ENCODE data around the gene LGALS9C. TPM values are rescaled to one million over a fixed set of nuclear protein-coding genes. Genes with fewer than 3 reads are reported as not detected.
"Not testable (repeated sequence)": the region's sequence is repeated elsewhere in the genome, so short reads cannot be mapped to it uniquely, and the experiment has no call there.

Gene LGALS9C
- total RNA-seq (2022), result 1.7 and 4.0 TPM in 2 replicates
- percentile 18 among the genes with signal in this experiment for Bru-seq, nascent RNA
- percentile 19 among the genes with signal in this experiment for BruChase-seq, experiment 1, labeled RNA remaining after a 6-hour chase
- BruChase-seq, experiment 2, labeled RNA remaining after a 2-hour chase, result percentile 10 among the genes with signal in this experiment
- long read RNA-seq, partial matches to known transcripts, result 1 of 6 reads
- long read RNA-seq, other reads (novel, unspliced or antisense), result 3 of 6 reads

GRCh38 chr17:18476508-18477308 lies at the start of gene LGALS9C:
Gene LGALS9C, plus strand, starts transcription at chr17:18476789. Its CDS starts 66 bp downstream, at chr17:18476855.
- CTCF ChIA-PET; BruUV-seq (replicated peaks); H3K4me3 Mint-ChIP-seq (ENCODE audit: low read depth, unreplicated experiment); DNase-seq; H3K27me3 Mint-ChIP-seq (ENCODE audit: unreplicated experiment); H3K4me1 Mint-ChIP-seq (ENCODE audit: low read depth, unreplicated experiment); H3K9me3 Mint-ChIP-seq (ENCODE audit: low read depth, unreplicated experiment); H3K27ac Mint-ChIP-seq (ENCODE audit: unreplicated experiment); intact Hi-C loops (cut with micrococcal nuclease; ENCODE audit: unreplicated experiment); H3K36me3 Mint-ChIP-seq (ENCODE audit: insufficient read depth, unreplicated experiment): not testable (repeated sequence)

- DNase-seq; intact Hi-C loops (cut with micrococcal nuclease; ENCODE audit: unreplicated experiment); BruUV-seq (replicated peaks); H3K4me3 Mint-ChIP-seq (ENCODE audit: low read depth, unreplicated experiment); H3K4me1 Mint-ChIP-seq (ENCODE audit: low read depth, unreplicated experiment); CTCF ChIA-PET; H3K36me3 Mint-ChIP-seq (ENCODE audit: insufficient read depth, unreplicated experiment); H3K27ac Mint-ChIP-seq (ENCODE audit: unreplicated experiment); H3K9me3 Mint-ChIP-seq (ENCODE audit: low read depth, unreplicated experiment); H3K27me3 Mint-ChIP-seq (ENCODE audit: unreplicated experiment): not testable (repeated sequence)
Measured at GRCh38 chr17:18432206-18432605, 44.4 kb upstream of the LGALS9C start.

GRCh38 chr17:18439465-18439870 lies 37.1 kb upstream of the LGALS9C start:
- H3K36me3 Mint-ChIP-seq (ENCODE audit: insufficient read depth, unreplicated experiment), result not testable (repeated sequence)

GRCh38 chr17:18442093-18442492 lies 34.5 kb upstream of the LGALS9C start:
- DNase-seq; H3K27ac Mint-ChIP-seq (ENCODE audit: unreplicated experiment); BruUV-seq (replicated peaks); intact Hi-C loops (cut with micrococcal nuclease; ENCODE audit: unreplicated experiment); H3K9me3 Mint-ChIP-seq (ENCODE audit: low read depth, unreplicated experiment); H3K36me3 Mint-ChIP-seq (ENCODE audit: insufficient read depth, unreplicated experiment); H3K4me3 Mint-ChIP-seq (ENCODE audit: low read depth, unreplicated experiment); H3K27me3 Mint-ChIP-seq (ENCODE audit: unreplicated experiment); CTCF ChIA-PET; H3K4me1 Mint-ChIP-seq (ENCODE audit: low read depth, unreplicated experiment): not testable (repeated sequence)

More at GRCh38 chr17:18439465-18439870, 37.1 kb upstream of the LGALS9C start:
- CTCF ChIA-PET; H3K27me3 Mint-ChIP-seq (ENCODE audit: unreplicated experiment); H3K27ac Mint-ChIP-seq (ENCODE audit: unreplicated experiment); BruUV-seq (replicated peaks); intact Hi-C loops (cut with micrococcal nuclease; ENCODE audit: unreplicated experiment); H3K9me3 Mint-ChIP-seq (ENCODE audit: low read depth, unreplicated experiment); H3K4me3 Mint-ChIP-seq (ENCODE audit: low read depth, unreplicated experiment); H3K4me1 Mint-ChIP-seq (ENCODE audit: low read depth, unreplicated experiment); DNase-seq: not testable (repeated sequence)

- H3K4me1 Mint-ChIP-seq (ENCODE audit: low read depth, unreplicated experiment); H3K36me3 Mint-ChIP-seq (ENCODE audit: insufficient read depth, unreplicated experiment); CTCF ChIA-PET; H3K4me3 Mint-ChIP-seq (ENCODE audit: low read depth, unreplicated experiment); H3K27ac Mint-ChIP-seq (ENCODE audit: unreplicated experiment); DNase-seq; H3K27me3 Mint-ChIP-seq (ENCODE audit: unreplicated experiment); BruUV-seq (replicated peaks); intact Hi-C loops (cut with micrococcal nuclease; ENCODE audit: unreplicated experiment); H3K9me3 Mint-ChIP-seq (ENCODE audit: low read depth, unreplicated experiment): not testable (repeated sequence)
Measured at GRCh38 chr17:18442532-18442931, 34.1 kb upstream of the LGALS9C start.

GRCh38 chr17:18447476-18448205 lies 28.9 kb upstream of the LGALS9C start:
- H3K36me3 Mint-ChIP-seq (ENCODE audit: insufficient read depth, unreplicated experiment); H3K4me1 Mint-ChIP-seq (ENCODE audit: low read depth, unreplicated experiment); H3K9me3 Mint-ChIP-seq (ENCODE audit: low read depth, unreplicated experiment); intact Hi-C loops (cut with micrococcal nuclease; ENCODE audit: unreplicated experiment); H3K4me3 Mint-ChIP-seq (ENCODE audit: low read depth, unreplicated experiment); DNase-seq; CTCF ChIA-PET; BruUV-seq (replicated peaks); H3K27ac Mint-ChIP-seq (ENCODE audit: unreplicated experiment); H3K27me3 Mint-ChIP-seq (ENCODE audit: unreplicated experiment): not testable (repeated sequence)

GRCh38 chr17:18448311-18448710 lies 28.3 kb upstream of the LGALS9C start:
- CTCF ChIA-PET; BruUV-seq (replicated peaks); H3K4me1 Mint-ChIP-seq (ENCODE audit: low read depth, unreplicated experiment); H3K4me3 Mint-ChIP-seq (ENCODE audit: low read depth, unreplicated experiment); H3K27ac Mint-ChIP-seq (ENCODE audit: unreplicated experiment); H3K36me3 Mint-ChIP-seq (ENCODE audit: insufficient read depth, unreplicated experiment); H3K27me3 Mint-ChIP-seq (ENCODE audit: unreplicated experiment); DNase-seq; H3K9me3 Mint-ChIP-seq (ENCODE audit: low read depth, unreplicated experiment); intact Hi-C loops (cut with micrococcal nuclease; ENCODE audit: unreplicated experiment): not testable (repeated sequence)

- H3K27ac Mint-ChIP-seq (ENCODE audit: unreplicated experiment); intact Hi-C loops (cut with micrococcal nuclease; ENCODE audit: unreplicated experiment); DNase-seq; CTCF ChIA-PET; H3K27me3 Mint-ChIP-seq (ENCODE audit: unreplicated experiment); BruUV-seq (replicated peaks); H3K9me3 Mint-ChIP-seq (ENCODE audit: low read depth, unreplicated experiment); H3K36me3 Mint-ChIP-seq (ENCODE audit: insufficient read depth, unreplicated experiment); H3K4me3 Mint-ChIP-seq (ENCODE audit: low read depth, unreplicated experiment); H3K4me1 Mint-ChIP-seq (ENCODE audit: low read depth, unreplicated experiment): not testable (repeated sequence)
Measured at GRCh38 chr17:18449833-18450232, 26.8 kb upstream of the LGALS9C start.

GRCh38 chr17:18450998-18451397 lies 25.6 kb upstream of the LGALS9C start:
- BruUV-seq (replicated peaks); H3K4me1 Mint-ChIP-seq (ENCODE audit: low read depth, unreplicated experiment); H3K36me3 Mint-ChIP-seq (ENCODE audit: insufficient read depth, unreplicated experiment); H3K9me3 Mint-ChIP-seq (ENCODE audit: low read depth, unreplicated experiment); DNase-seq; H3K27me3 Mint-ChIP-seq (ENCODE audit: unreplicated experiment); H3K27ac Mint-ChIP-seq (ENCODE audit: unreplicated experiment); intact Hi-C loops (cut with micrococcal nuclease; ENCODE audit: unreplicated experiment); H3K4me3 Mint-ChIP-seq (ENCODE audit: low read depth, unreplicated experiment); CTCF ChIA-PET: not testable (repeated sequence)

- H3K9me3 Mint-ChIP-seq (ENCODE audit: low read depth, unreplicated experiment); H3K27ac Mint-ChIP-seq (ENCODE audit: unreplicated experiment); H3K4me1 Mint-ChIP-seq (ENCODE audit: low read depth, unreplicated experiment); H3K36me3 Mint-ChIP-seq (ENCODE audit: insufficient read depth, unreplicated experiment); CTCF ChIA-PET; H3K27me3 Mint-ChIP-seq (ENCODE audit: unreplicated experiment); DNase-seq; BruUV-seq (replicated peaks); H3K4me3 Mint-ChIP-seq (ENCODE audit: low read depth, unreplicated experiment); intact Hi-C loops (cut with micrococcal nuclease; ENCODE audit: unreplicated experiment): not testable (repeated sequence)
Measured at GRCh38 chr17:18451969-18452368, 24.6 kb upstream of the LGALS9C start.

All from Calu3 (cell line).